Limb (tissue), 2 donors: ENCODE data around the gene STX10.

Source experiments
- DNase-seq, 2 donors: peaks; one replicate each; pipeline ENCODE4 v3.0.0-alpha.2; 2016; ENCODE audit errors: extremely low spot score in 2 of 2

STX10 gene

GRCh38 chr19:13100841-13101589, 49.2 kb downstream of the STX10 start:
- peak in 1 of 2 donors; percentile 41 for DNase-seq

- DNase-seq, result no peak
Observed at GRCh38 chr19:13100031-13100588, 50.1 kb downstream of the STX10 start.

GRCh38 chr19:13099073-13099999, 50.8 kb downstream of the STX10 start:
- peak in 1 of 2 donors; percentile 71 for DNase-seq

GRCh38 chr19:13098277-13099072, 51.7 kb downstream of the STX10 start:
- DNase-seq, result peak; percentile 70 to 72

- peak in 1 of 2 donors; percentile 61 for DNase-seq
Observed at GRCh38 chr19:13097463-13098258, 52.5 kb downstream of the STX10 start.

- DNase-seq, result no peak
Observed at GRCh38 chr19:13097033-13097462, 53.1 kb downstream of the STX10 start.

- DNase-seq, result no peak
Observed at GRCh38 chr19:13095934-13096927, 53.9 kb downstream of the STX10 start.

GRCh38 chr19:13095393-13095784, 54.8 kb downstream of the STX10 start:
- no peak for DNase-seq

- DNase-seq, result peak in 1 of 2 donors; percentile 65
Observed at GRCh38 chr19:13094771-13095392, 55.3 kb downstream of the STX10 start.

- DNase-seq, result peak in 1 of 2 donors; percentile 73
Observed at GRCh38 chr19:13094106-13094504, 56.1 kb downstream of the STX10 start.
